Parathyroid adenoma (tissue), 2 donors: ENCODE measurements around the gene TSEN15.
A peak's percentile ranks its signal among the peaks of the same experiment; 100 is the strongest.

ENCODE experiments used
- H2AFZ ChIP-seq: fragments of 300-600 bp; sonication (generic); one replicate; pipeline ENCODE4 v1.7.0; 2017; ENCODE audit warnings: antibody characterized with exemption, mild to moderate bottlenecking
- H3K27ac ChIP-seq: fragments of 300-600 bp; sonication (generic); one replicate; pipeline ENCODE4 v1.7.0; 2017
- H3K27me3 ChIP-seq: fragments of 300-600 bp; sonication (generic); one replicate; pipeline ENCODE4 v1.7.0; 2017; ENCODE audit warnings: low read length; ENCODE audit not compliant: control insufficient read depth, insufficient read depth
- H3K36me3 ChIP-seq: fragments of 300-600 bp; sonication (generic); one replicate; pipeline ENCODE4 v1.7.0; 2017; ENCODE audit warnings: low read length; ENCODE audit not compliant: control insufficient read depth, insufficient read depth
- H3K4me1 ChIP-seq: fragments of 300-600 bp; sonication (generic); one replicate; pipeline ENCODE4 v1.7.0; 2017; ENCODE audit warnings: control low read depth
- H3K4me2 ChIP-seq: fragments of 300-600 bp; sonication (generic); one replicate; pipeline ENCODE4 v1.7.0; 2017; ENCODE audit warnings: low read length
- H3K4me3 ChIP-seq: fragments of 300-600 bp; sonication (generic); one replicate; pipeline ENCODE4 v1.7.0; 2017; ENCODE audit warnings: low read depth, low read length
- H3K79me2 ChIP-seq: fragments of 300-600 bp; sonication (generic); one replicate; pipeline ENCODE4 v1.7.0; 2017; ENCODE audit warnings: control low read depth
- H3K9ac ChIP-seq: fragments of 300-600 bp; sonication (generic); one replicate; pipeline ENCODE4 v1.7.0; 2017; ENCODE audit warnings: mild to moderate bottlenecking
- H3K9me3 ChIP-seq: fragments of 300-600 bp; sonication (generic); one replicate; pipeline ENCODE4 v1.7.0; 2017; ENCODE audit warnings: low read length; ENCODE audit not compliant: control insufficient read depth
- CTCF ChIP-seq: fragments of 300-600 bp; sonication (generic); IDR thresholded peaks from one replicate; pipeline ENCODE4 v1.7.0; 2017; ENCODE audit warnings: antibody characterized with exemption, mild to moderate bottlenecking
- donor health status: primary hyperparathyroidism.

Gene TSEN15

DNA sequence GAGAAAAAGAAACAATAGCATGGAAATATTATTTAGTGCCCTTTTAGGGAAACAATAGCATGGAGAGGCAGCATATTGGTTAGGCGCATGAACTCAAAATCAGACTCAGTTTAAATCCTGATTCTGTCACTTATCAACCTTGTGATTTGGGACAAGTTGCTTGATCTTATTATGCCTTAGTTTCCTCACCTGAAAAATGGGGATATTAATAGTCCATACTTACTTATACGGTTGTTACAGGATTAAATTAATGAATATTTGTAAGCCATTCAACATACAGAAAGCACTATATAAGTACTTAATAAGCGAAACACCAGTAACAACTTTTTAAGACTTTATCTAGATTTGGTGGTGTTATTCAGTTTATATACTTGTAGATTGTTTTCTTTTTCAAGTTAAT is 1.2 kb downstream of the TSEN15 start:
- no peaks in the 10 kb centered on the region for H3K36me3 ChIP-seq
- no peak overlapping the region for H3K27ac ChIP-seq
- H3K4me2 ChIP-seq = peak overlapping the region; percentile 93
- H3K4me3 ChIP-seq = peak overlapping the region; percentile 91
- H3K9me3 ChIP-seq = no peaks in the 10 kb centered on the region
- no peak overlapping the region for H2AFZ ChIP-seq
- no peaks in the 10 kb centered on the region for H3K27me3 ChIP-seq
- no peaks in the 10 kb centered on the region for H3K4me1 ChIP-seq
- TF ChIP-seq CTCF = no peak
- H3K79me2 ChIP-seq = peaks cover 2% of the 10 kb centered on the region
- no peak overlapping the region for H3K9ac ChIP-seq

- Histone ChIP-seq H3K9me3 (no peaks in the 10 kb centered on the region), H3K4me1 (no peaks in the 10 kb centered on the region), H3K4me3 (no peak overlapping the region), H3K9ac (no peak overlapping the region), H3K27ac (no peak overlapping the region), H2AFZ (no peak overlapping the region), H3K79me2 (peaks cover 2% of the 10 kb centered on the region), H3K36me3 (no peaks in the 10 kb centered on the region), H3K27me3 (no peaks in the 10 kb centered on the region), H3K4me2 (no peak overlapping the region)
- TF ChIP-seq CTCF = no peak
Observed at GRCh38 chr1:184053881-184054280, 2.4 kb downstream of the TSEN15 start.

GRCh38 chr1:184056921-184057555 is 5.5 kb downstream of the TSEN15 start:
- no peak overlapping the region for H2AFZ ChIP-seq
- no peaks in the 10 kb centered on the region for H3K4me1 ChIP-seq
- H3K4me2 ChIP-seq = no peak overlapping the region
- no peaks in the 10 kb centered on the region for H3K36me3 ChIP-seq
- H3K9ac ChIP-seq = no peak overlapping the region
- TF ChIP-seq CTCF = no peak
- H3K27ac ChIP-seq = no peak overlapping the region
- no peak overlapping the region for H3K4me3 ChIP-seq
- H3K27me3 ChIP-seq = no peaks in the 10 kb centered on the region
- peaks cover 2% of the 10 kb centered on the region for H3K79me2 ChIP-seq
- H3K9me3 ChIP-seq = no peaks in the 10 kb centered on the region

DNA sequence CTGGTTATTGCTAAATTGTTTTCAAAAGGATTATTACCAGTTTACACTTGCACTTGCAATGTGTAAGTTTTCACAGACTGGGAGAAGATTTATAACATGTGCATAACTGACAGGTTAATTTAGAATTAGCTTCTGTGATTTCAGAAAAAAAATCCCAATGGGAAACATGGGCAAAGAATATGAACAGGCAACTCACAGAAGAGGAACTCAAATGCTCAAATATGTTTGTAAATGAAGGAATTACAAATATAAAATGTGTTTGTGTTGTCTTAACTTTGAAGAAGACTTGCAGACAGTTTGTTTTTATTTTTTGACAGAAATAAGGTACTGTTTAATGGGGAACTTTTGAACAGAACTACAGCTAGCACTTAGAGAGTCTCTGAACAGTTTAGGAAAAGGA is 8.4 kb downstream of the TSEN15 start:
- Histone ChIP-seq H3K36me3 (no peaks in the 10 kb centered on the region), H3K4me3 (no peak overlapping the region), H3K4me2 (no peak overlapping the region), H3K27ac (no peak overlapping the region), H3K9ac (no peak overlapping the region), H3K4me1 (no peaks in the 10 kb centered on the region), H3K79me2 (no peaks in the 10 kb centered on the region), H3K27me3 (no peaks in the 10 kb centered on the region), H3K9me3 (no peaks in the 10 kb centered on the region), H2AFZ (no peak overlapping the region)
- TF ChIP-seq CTCF = no peak

GRCh38 chr1:184060316-184060715 is 8.8 kb downstream of the TSEN15 start:
- H3K27ac ChIP-seq = no peak overlapping the region
- no peaks in the 10 kb centered on the region for H3K79me2 ChIP-seq
- no peak for TF ChIP-seq CTCF
- H3K4me3 ChIP-seq = no peak overlapping the region
- no peak overlapping the region for H3K9ac ChIP-seq
- no peaks in the 10 kb centered on the region for H3K4me1 ChIP-seq
- H3K36me3 ChIP-seq = no peaks in the 10 kb centered on the region
- no peaks in the 10 kb centered on the region for H3K9me3 ChIP-seq
- H3K27me3 ChIP-seq = no peaks in the 10 kb centered on the region
- no peak overlapping the region for H3K4me2 ChIP-seq
- H2AFZ ChIP-seq = no peak overlapping the region
